Measurements from ENCODE around the gene ITGAD.

Gene ITGAD

GRCh38 chr16:31393056-31393455 is at the start of gene ITGAD:
Gene ITGAD, plus strand, starts transcription at chr16:31393335. Its CDS starts 26 bp downstream, at chr16:31393361.
- H3K4me3 ChIP-seq (replicated peaks; ENCODE audit: low read depth, low read length), result no peak within 1 kb of the TSS
- no peak for DNase-seq (ENCODE audit: low read depth)
- TF ChIP-seq CTCF (IDR thresholded peaks at IDR 0.05; ENCODE audit: low read length, missing control alignments), result no peak

GRCh38 chr16:31344712-31345111 is 48.4 kb upstream of the ITGAD start:
- H3K4me3 ChIP-seq (replicated peaks; ENCODE audit: low read depth, low read length), result no peak overlapping the region
- no peak for TF ChIP-seq CTCF (IDR thresholded peaks at IDR 0.05; ENCODE audit: low read length, missing control alignments)
- DNase-seq (ENCODE audit: low read depth), result no peak

- no peak overlapping the region for H3K4me3 ChIP-seq (replicated peaks; ENCODE audit: low read depth, low read length)
- no peak for DNase-seq (ENCODE audit: low read depth)
- no peak for TF ChIP-seq CTCF (IDR thresholded peaks at IDR 0.05; ENCODE audit: low read length, missing control alignments)
Observed at GRCh38 chr16:31347445-31347844, 45.7 kb upstream of the ITGAD start.

- no peak for DNase-seq (ENCODE audit: low read depth)
- no peak overlapping the region for H3K4me3 ChIP-seq (replicated peaks; ENCODE audit: low read depth, low read length)
- TF ChIP-seq CTCF (IDR thresholded peaks at IDR 0.05; ENCODE audit: low read length, missing control alignments), result no peak
Observed at GRCh38 chr16:31348579-31348978, 44.6 kb upstream of the ITGAD start.

- DNase-seq (ENCODE audit: low read depth), result no peak
- no peak overlapping the region for H3K4me3 ChIP-seq (replicated peaks; ENCODE audit: low read depth, low read length)
- no peak for TF ChIP-seq CTCF (IDR thresholded peaks at IDR 0.05; ENCODE audit: low read length, missing control alignments)
Observed at GRCh38 chr16:31350275-31351005, 42.7 kb upstream of the ITGAD start.

GRCh38 chr16:31351246-31351941 is 41.7 kb upstream of the ITGAD start:
- TF ChIP-seq CTCF (IDR thresholded peaks at IDR 0.05; ENCODE audit: low read length, missing control alignments), result no peak
- DNase-seq (ENCODE audit: low read depth), result no peak
- no peak overlapping the region for H3K4me3 ChIP-seq (replicated peaks; ENCODE audit: low read depth, low read length)

Data from fibroblast of pulmonary artery (primary cell).